ENCODE measurements around the gene ISCA2.
"Not testable (repeated sequence)": the region's sequence is repeated elsewhere in the genome, so short reads cannot be mapped to it uniquely, and the experiment has no call there.

The ISCA2 gene

GRCh38 chr14:74535756-74536325, 42.3 kb downstream of the ISCA2 start:
- no peak for DNase-seq (ENCODE audit: low read depth)
- TF ChIP-seq CTCF (IDR thresholded peaks at IDR 0.05; ENCODE audit: low read length, missing control alignments): no peak

GRCh38 chr14:74536336-74536735, 42.8 kb downstream of the ISCA2 start:
- not testable (repeated sequence) for DNase-seq (ENCODE audit: low read depth); H3K4me3 ChIP-seq (replicated peaks; ENCODE audit: low read depth, low read length)

More at GRCh38 chr14:74535756-74536325, 42.3 kb downstream of the ISCA2 start:
- no peak overlapping the region for H3K4me3 ChIP-seq (replicated peaks; ENCODE audit: low read depth, low read length)

- no peak for TF ChIP-seq CTCF (IDR thresholded peaks at IDR 0.05; ENCODE audit: low read length, missing control alignments)
- no peak overlapping the region for H3K4me3 ChIP-seq (replicated peaks; ENCODE audit: low read depth, low read length)
- no peak for DNase-seq (ENCODE audit: low read depth)
Observed at GRCh38 chr14:74538411-74539391, 45.1 kb downstream of the ISCA2 start.

- no peak for DNase-seq (ENCODE audit: low read depth)
- TF ChIP-seq CTCF (IDR thresholded peaks at IDR 0.05; ENCODE audit: low read length, missing control alignments): no peak
- H3K4me3 ChIP-seq (replicated peaks; ENCODE audit: low read depth, low read length): no peak overlapping the region
Observed at GRCh38 chr14:74539503-74539902, 45.9 kb downstream of the ISCA2 start.

- no peak for DNase-seq (ENCODE audit: low read depth)
- TF ChIP-seq CTCF (IDR thresholded peaks at IDR 0.05; ENCODE audit: low read length, missing control alignments): no peak
- H3K4me3 ChIP-seq (replicated peaks; ENCODE audit: low read depth, low read length): no peak overlapping the region
Observed at GRCh38 chr14:74541225-74541624, 47.7 kb downstream of the ISCA2 start.

GRCh38 chr14:74542056-74542685, 48.6 kb downstream of the ISCA2 start:
- TF ChIP-seq CTCF (IDR thresholded peaks at IDR 0.05; ENCODE audit: low read length, missing control alignments): no peak
- no peak for DNase-seq (ENCODE audit: low read depth)
- no peak overlapping the region for H3K4me3 ChIP-seq (replicated peaks; ENCODE audit: low read depth, low read length)

GRCh38 chr14:74543771-74544438, 50.3 kb downstream of the ISCA2 start:
- no peak overlapping the region for H3K4me3 ChIP-seq (replicated peaks; ENCODE audit: low read depth, low read length)
- no peak for TF ChIP-seq CTCF (IDR thresholded peaks at IDR 0.05; ENCODE audit: low read length, missing control alignments)
- DNase-seq (ENCODE audit: low read depth): no peak
